Body of pancreas (tissue), 4 donors: ENCODE results near the gene KRT84. TPM values are rescaled to one million over a fixed set of nuclear protein-coding genes. Genes with fewer than 3 reads are reported as not detected.
"Not testable (repeated sequence)": the region's sequence is repeated elsewhere in the genome, so short reads cannot be mapped to it uniquely, and the experiment has no call there.

Source experiments
- ATAC-seq: fragments of 150-250 bp; one replicate; pipeline ENCODE4 v1.9.1; 2016
- DNase-seq, 4 donors: peaks; one replicate each; pipeline ENCODE4 v3.0.0-alpha.2; 2019
- H3K27ac ChIP-seq, 4 donors: fragments of 200-600 bp; sonication (generic); 1 replicate in 3 of 4; 2 replicates in 1 of 4; pipeline versions ENCODE4 v1.5.1 to v1.6.1; 2016 to 2019; ENCODE audit warnings: mild to moderate bottlenecking in 1 of 4, mixed read lengths in 1 of 4, moderate library complexity in 1 of 4
- H3K27me3 ChIP-seq, 2 donors: fragments of 200-600 bp; sonication (generic); one replicate each; pipeline ENCODE4 v1.6.0; 2016; ENCODE audit warnings: mild to moderate bottlenecking in 1 of 2
- H3K36me3 ChIP-seq, 2 donors: fragments of 200-600 bp; sonication (generic); replicated peaks in 1 of 2; 2 replicates each; pipeline ENCODE4 v1.5.1; 2016; ENCODE audit warnings: low read depth in 2 of 2; ENCODE audit not compliant: insufficient read depth in 1 of 2
- H3K4me1 ChIP-seq: fragments of 200-600 bp; sonication (generic); one replicate; pipeline ENCODE4 v1.6.0; 2016
- H3K4me3 ChIP-seq, 2 donors: fragments of 200-600 bp; sonication (generic); 1 replicate in 1 of 2; 2 replicates in 1 of 2; pipeline ENCODE4 v1.5.1; 2016 to 2019
- H3K9me3 ChIP-seq, 3 donors: fragments of 200-600 bp; sonication (generic); 1 replicate in 2 of 3; 2 replicates in 1 of 3; pipeline ENCODE4 v1.5.1; 2016
- POLR2A ChIP-seq, 3 donors: fragments of 450-650 bp; IDR thresholded peaks; one replicate each; pipeline ENCODE4 v1.6.1; 2016; ENCODE audit warnings: antibody characterized with exemption in 3 of 3, mild to moderate bottlenecking in 2 of 3
- WGBS, 2 donors: methylation state at CpG; one replicate each; pipeline ENCODE4 v1.1.5; 2017; 5-methylcytosine and 5-hydroxymethylcytosine counted together
- intact Hi-C: fragments of 100-400 bp; cut with DNase I; formaldehyde crosslinking; loops from one replicate; pipeline ENCODE4 v1.15.1; 2023
- total RNA-seq, 2 donors: library from RNA; depleted of rRNA; stranded (reverse); fragments of >200 nt; gene quantifications; one replicate each; pipeline ENCODE4 v1.1.0, GENCODE V29; 2016
- TF ChIP-seq, protein P1 (sequence below), 7 experiments: fragments of 450-650 bp in 4 of 7; fragments of 200-600 bp in 3 of 7; sonication (generic) in 3 of 7; IDR thresholded peaks; one replicate each; pipeline ENCODE4 v1.5.1; 2016 to 2019; ENCODE audit warnings: antibody characterized with exemption in 7 of 7

KRT84 gene
- total RNA-seq, 2 donors from 2014 or later: not detected

GRCh38 chr12:52347551-52348510, 37.6 kb downstream of the KRT84 start:
- no peak for TF ChIP-seq POLR2A (IDR thresholded peaks at IDR 0.05)
- TF ChIP-seq, protein P1, sequence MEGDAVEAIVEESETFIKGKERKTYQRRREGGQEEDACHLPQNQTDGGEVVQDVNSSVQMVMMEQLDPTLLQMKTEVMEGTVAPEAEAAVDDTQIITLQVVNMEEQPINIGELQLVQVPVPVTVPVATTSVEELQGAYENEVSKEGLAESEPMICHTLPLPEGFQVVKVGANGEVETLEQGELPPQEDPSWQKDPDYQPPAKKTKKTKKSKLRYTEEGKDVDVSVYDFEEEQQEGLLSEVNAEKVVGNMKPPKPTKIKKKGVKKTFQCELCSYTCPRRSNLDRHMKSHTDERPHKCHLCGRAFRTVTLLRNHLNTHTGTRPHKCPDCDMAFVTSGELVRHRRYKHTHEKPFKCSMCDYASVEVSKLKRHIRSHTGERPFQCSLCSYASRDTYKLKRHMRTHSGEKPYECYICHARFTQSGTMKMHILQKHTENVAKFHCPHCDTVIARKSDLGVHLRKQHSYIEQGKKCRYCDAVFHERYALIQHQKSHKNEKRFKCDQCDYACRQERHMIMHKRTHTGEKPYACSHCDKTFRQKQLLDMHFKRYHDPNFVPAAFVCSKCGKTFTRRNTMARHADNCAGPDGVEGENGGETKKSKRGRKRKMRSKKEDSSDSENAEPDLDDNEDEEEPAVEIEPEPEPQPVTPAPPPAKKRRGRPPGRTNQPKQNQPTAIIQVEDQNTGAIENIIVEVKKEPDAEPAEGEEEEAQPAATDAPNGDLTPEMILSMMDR (IDR thresholded peaks at IDR 0.05): no peak
- no peaks in the 10 kb centered on the region for H3K27me3 ChIP-seq
- intact Hi-C loops: no loop called here
- 57 to 76% methylated on average over 16 of the region's 16 CpGs for WGBS, 2 donors
- peaks cover 33% of the 10 kb centered on the region for H3K4me1 ChIP-seq
- H3K36me3 ChIP-seq: no peaks in the 10 kb centered on the region
- no peak overlapping the region for H3K27ac ChIP-seq
- ATAC-seq: no peak
- H3K9me3 ChIP-seq: peaks cover 0 to 6% (median 0%) of the 10 kb centered on the region in 3 donors
- peak in 1 of 4 donors; percentile 15 for DNase-seq
- no peak overlapping the region for H3K4me3 ChIP-seq

GRCh38 chr12:52347016-52347415, 38.4 kb downstream of the KRT84 start:
- DNase-seq (no peak), ATAC-seq (no peak)
- Histone ChIP-seq H3K36me3 (no peaks in the 10 kb centered on the region), H3K4me3 (no peak overlapping the region), H3K9me3 (peaks cover 0 to 6% (median 0%) of the 10 kb centered on the region in 3 donors), H3K4me1 (peaks cover 33% of the 10 kb centered on the region), H3K27me3 (no peaks in the 10 kb centered on the region), H3K27ac (peak overlapping the region in 2 of 4 donors; percentile 12 to 27)
- TF ChIP-seq, protein P1 (IDR thresholded peaks at IDR 0.05): no peak
- no peak for TF ChIP-seq POLR2A (IDR thresholded peaks at IDR 0.05)
- 73 to 74% methylated on average over 9 of the region's 9 CpGs for WGBS, 2 donors
- intact Hi-C loops: no loop called here

DNA sequence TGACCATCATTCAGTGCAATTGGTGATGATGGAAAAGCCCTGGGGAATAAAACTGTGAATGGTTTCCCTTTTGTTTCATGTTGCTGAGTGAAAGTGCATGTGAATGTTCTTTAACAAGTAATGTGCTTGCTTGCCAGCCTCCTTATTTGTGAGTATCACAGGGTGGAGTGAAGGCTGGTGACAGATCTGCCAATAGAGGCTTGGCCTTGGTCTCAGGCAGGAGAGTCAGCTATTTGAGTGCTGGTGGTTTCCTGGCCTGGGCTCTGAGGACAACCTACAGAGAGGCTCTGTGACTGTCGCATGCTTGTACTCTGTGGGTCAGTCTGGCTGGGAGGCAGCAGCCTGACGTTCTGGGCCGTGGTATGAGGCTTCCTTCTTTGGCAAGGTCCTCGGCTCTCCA, 38.9 kb downstream of the KRT84 start:
- no peaks in the 10 kb centered on the region for H3K27me3 ChIP-seq
- DNase-seq (peak; percentile 28 to 76 (median 49)), ATAC-seq (peak; percentile 48)
- H3K4me3 ChIP-seq: no peak overlapping the region
- no peaks in the 10 kb centered on the region for H3K36me3 ChIP-seq
- intact Hi-C loops: no loop called here
- peaks cover 0 to 6% (median 0%) of the 10 kb centered on the region in 3 donors for H3K9me3 ChIP-seq
- peaks cover 31% of the 10 kb centered on the region for H3K4me1 ChIP-seq
- WGBS, 2 donors: 19 to 44% methylated on average over 3 to 4 of the region's 4 CpGs
- TF ChIP-seq, protein P1 (IDR thresholded peaks at IDR 0.05): no peak
- no peak for TF ChIP-seq POLR2A (IDR thresholded peaks at IDR 0.05)
- peak overlapping the region in 2 of 4 donors; percentile 12 to 27 for H3K27ac ChIP-seq

DNA sequence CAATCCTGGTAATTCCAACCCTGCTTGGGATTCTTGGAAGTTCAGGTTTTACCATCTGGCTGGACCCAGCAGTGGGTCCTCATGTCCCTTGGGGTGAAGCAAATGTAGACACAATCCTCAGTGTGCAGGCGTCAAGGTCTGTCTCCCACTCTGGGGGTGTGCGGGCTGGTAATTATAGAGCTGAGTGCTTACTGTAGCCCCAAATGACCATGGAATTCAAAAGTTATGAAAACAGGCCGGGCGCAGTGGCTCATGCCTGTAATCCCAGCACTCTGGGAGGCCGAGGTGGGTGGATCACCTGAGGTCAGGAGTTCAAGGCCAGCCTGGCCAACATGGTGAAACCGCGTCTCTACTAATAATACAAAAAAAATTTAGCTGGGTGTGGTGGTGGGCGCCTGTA, 40.4 kb downstream of the KRT84 start:
- H3K27ac ChIP-seq, H3K36me3 ChIP-seq, H3K27me3 ChIP-seq, H3K4me3 ChIP-seq, intact Hi-C loops, H3K9me3 ChIP-seq, DNase-seq, ATAC-seq: not testable (repeated sequence)
- peaks cover 26% of the 10 kb centered on the region for H3K4me1 ChIP-seq
- WGBS, 2 donors: 73 to 79% methylated on average over 8 of the region's 8 CpGs

DNA sequence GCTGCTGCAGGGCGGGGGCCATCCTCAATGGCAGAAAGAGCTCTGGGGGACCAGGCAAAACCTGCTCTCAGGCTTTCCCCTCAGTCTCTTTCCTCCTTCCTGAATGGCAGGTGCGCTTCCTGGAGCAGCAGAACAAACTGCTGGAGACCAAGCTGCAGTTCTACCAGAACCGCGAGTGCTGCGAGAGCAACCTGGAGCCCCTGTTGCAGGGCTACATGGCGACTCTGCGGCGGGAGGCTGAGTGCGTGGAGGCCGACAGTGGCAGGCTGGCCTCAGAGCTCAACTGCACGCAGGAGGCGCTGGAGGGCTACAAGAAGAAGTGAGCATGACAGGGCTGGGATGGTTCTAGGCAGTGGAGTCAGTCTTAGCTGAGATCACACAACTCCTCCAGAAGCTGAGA, 41.3 kb downstream of the KRT84 start:
- no peak overlapping the region for H3K27ac ChIP-seq
- TF ChIP-seq POLR2A (IDR thresholded peaks at IDR 0.05): no peak
- TF ChIP-seq, protein P1 (IDR thresholded peaks at IDR 0.05): no peak
- no peak for ATAC-seq
- intact Hi-C loops: no loop called here
- H3K27me3 ChIP-seq: no peaks in the 10 kb centered on the region
- WGBS, 2 donors: 89 to 93% methylated on average over 10 to 12 of the region's 12 CpGs
- peaks cover 0 to 6% (median 0%) of the 10 kb centered on the region in 3 donors for H3K9me3 ChIP-seq
- no peak for DNase-seq
- peaks cover 26% of the 10 kb centered on the region for H3K4me1 ChIP-seq
- H3K4me3 ChIP-seq: no peak overlapping the region
- no peaks in the 10 kb centered on the region for H3K36me3 ChIP-seq
